ENCODE results near the gene ASB10. TPM values are rescaled to one million over a fixed set of nuclear protein-coding genes. Genes with fewer than 3 reads are reported as not detected.

The ASB10 gene
- total and polyA plus RNA-seq, 2 of the 13 experiments (the other 11 are each of a cell fraction or from before 2014, with no cell fraction given), result not detected

- TF ChIP-seq ZNF280D (CRISPR knock-in tag; IDR thresholded peaks at IDR 0.05), result 0 out of 2 replicates have a peak, but pooled peaks have one; percentile 42
- TF ChIP-seq, protein P1, sequence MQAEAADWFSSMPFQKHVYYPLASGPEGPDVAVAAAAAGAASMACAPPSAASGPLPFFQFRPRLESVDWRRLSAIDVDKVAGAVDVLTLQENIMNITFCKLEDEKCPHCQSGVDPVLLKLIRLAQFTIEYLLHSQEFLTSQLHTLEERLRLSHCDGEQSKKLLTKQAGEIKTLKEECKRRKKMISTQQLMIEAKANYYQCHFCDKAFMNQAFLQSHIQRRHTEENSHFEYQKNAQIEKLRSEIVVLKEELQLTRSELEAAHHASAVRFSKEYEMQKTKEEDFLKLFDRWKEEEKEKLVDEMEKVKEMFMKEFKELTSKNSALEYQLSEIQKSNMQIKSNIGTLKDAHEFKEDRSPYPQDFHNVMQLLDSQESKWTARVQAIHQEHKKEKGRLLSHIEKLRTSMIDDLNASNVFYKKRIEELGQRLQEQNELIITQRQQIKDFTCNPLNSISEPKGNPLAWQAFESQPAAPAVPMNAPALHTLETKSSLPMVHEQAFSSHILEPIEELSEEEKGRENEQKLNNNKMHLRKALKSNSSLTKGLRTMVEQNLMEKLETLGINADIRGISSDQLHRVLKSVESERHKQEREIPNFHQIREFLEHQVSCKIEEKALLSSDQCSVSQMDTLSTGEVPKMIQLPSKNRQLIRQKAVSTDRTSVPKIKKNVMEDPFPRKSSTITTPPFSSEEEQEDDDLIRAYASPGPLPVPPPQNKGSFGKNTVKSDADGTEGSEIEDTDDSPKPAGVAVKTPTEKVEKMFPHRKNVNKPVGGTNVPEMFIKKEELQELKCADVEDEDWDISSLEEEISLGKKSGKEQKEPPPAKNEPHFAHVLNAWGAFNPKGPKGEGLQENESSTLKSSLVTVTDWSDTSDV (CRISPR knock-in tag; IDR thresholded peaks at IDR 0.05), result no peak
- TF ChIP-seq, protein P2, sequence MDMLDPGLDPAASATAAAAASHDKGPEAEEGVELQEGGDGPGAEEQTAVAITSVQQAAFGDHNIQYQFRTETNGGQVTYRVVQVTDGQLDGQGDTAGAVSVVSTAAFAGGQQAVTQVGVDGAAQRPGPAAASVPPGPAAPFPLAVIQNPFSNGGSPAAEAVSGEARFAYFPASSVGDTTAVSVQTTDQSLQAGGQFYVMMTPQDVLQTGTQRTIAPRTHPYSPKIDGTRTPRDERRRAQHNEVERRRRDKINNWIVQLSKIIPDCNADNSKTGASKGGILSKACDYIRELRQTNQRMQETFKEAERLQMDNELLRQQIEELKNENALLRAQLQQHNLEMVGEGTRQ (IDR thresholded peaks at IDR 0.05; ENCODE audit: low read depth, low read length), result no peak
- TF ChIP-seq, protein P2 (CRISPR knock-in tag; IDR thresholded peaks at IDR 0.05; ENCODE audit: borderline replicate concordance), result no peak
- no peak for TF ChIP-seq NFRKB (IDR thresholded peaks at IDR 0.05)
- TF ChIP-seq ZNF225 (CRISPR knock-in tag; IDR thresholded peaks at IDR 0.05), result 0 out of 2 replicates have a peak, but pooled peaks have one; percentile 12
- TF ChIP-seq ZNF75D (CRISPR knock-in tag; IDR thresholded peaks at IDR 0.05; ENCODE audit: borderline replicate concordance), result no peak
- peak; percentile 72; the same call in 1 of the 2 replicates for TF ChIP-seq NFATC3 (CRISPR knock-in tag; IDR thresholded peaks at IDR 0.05)
- peak; percentile 39 for TF ChIP-seq MED1 (CRISPR knock-in tag; IDR thresholded peaks at IDR 0.05)
- TF ChIP-seq RFXAP (CRISPR knock-in tag; IDR thresholded peaks at IDR 0.05; ENCODE audit: borderline replicate concordance), result 0 out of 2 replicates have a peak, but pooled peaks have one; percentile 57
- no peak for TF ChIP-seq SMARCC2 (IDR thresholded peaks at IDR 0.05)
- TF ChIP-seq MLLT10 (CRISPR knock-in tag; IDR thresholded peaks at IDR 0.05), result no peak
- no peak for TF ChIP-seq ZNF580 (CRISPR knock-in tag; IDR thresholded peaks at IDR 0.05; ENCODE audit: borderline replicate concordance, low read depth)
- TF ChIP-seq ZSCAN25 (CRISPR knock-in tag; IDR thresholded peaks at IDR 0.05), result no peak
- TF ChIP-seq MXD4 (CRISPR knock-in tag; IDR thresholded peaks at IDR 0.05), result no peak; the same call in 1 of the 2 replicates
- TF ChIP-seq ZNF383 (CRISPR knock-in tag; IDR thresholded peaks at IDR 0.05; ENCODE audit: borderline replicate concordance), result no peak
- no peak for TF ChIP-seq ZNF496 (CRISPR knock-in tag; IDR thresholded peaks at IDR 0.05; ENCODE audit: insufficient replicate concordance)
- no peak for TF ChIP-seq GZF1 (CRISPR knock-in tag; IDR thresholded peaks at IDR 0.05)
- peak; percentile 60; the same call in 1 of the 2 replicates for TF ChIP-seq BCL3 (CRISPR knock-in tag; IDR thresholded peaks at IDR 0.05)
Observed at GRCh38 chr7:151226875-151227782, 40.1 kb upstream of the ASB10 start, which contains the start of gene ABCF2 (continued).
